SK-N-MC (cell line): ENCODE measurements around the gene SPATA45.
"Not testable (repeated sequence)": the region's sequence is repeated elsewhere in the genome, so short reads cannot be mapped to it uniquely, and the experiment has no call there.

Experiments
- EZH2 ChIP-seq: fragments of 200-600 bp; sonication (generic); IDR thresholded peaks from one replicate; pipeline ENCODE4 v1.6.1; 2017; ENCODE audit warnings: antibody characterized with exemption
- POLR2AphosphoS5 ChIP-seq: IDR thresholded peaks from 2 replicates; pipeline ENCODE4 v1.6.1; 2012; ENCODE audit warnings: mild to moderate bottlenecking, low read depth, low read length, borderline replicate concordance

- TF ChIP-seq POLR2AphosphoS5, EZH2: not testable (repeated sequence)
Observed at GRCh38 chr1:212833211-212834207, 13.9 kb downstream of the SPATA45 start.
